ENCODE measurements around the gene SDC1.

Gene SDC1

DNA sequence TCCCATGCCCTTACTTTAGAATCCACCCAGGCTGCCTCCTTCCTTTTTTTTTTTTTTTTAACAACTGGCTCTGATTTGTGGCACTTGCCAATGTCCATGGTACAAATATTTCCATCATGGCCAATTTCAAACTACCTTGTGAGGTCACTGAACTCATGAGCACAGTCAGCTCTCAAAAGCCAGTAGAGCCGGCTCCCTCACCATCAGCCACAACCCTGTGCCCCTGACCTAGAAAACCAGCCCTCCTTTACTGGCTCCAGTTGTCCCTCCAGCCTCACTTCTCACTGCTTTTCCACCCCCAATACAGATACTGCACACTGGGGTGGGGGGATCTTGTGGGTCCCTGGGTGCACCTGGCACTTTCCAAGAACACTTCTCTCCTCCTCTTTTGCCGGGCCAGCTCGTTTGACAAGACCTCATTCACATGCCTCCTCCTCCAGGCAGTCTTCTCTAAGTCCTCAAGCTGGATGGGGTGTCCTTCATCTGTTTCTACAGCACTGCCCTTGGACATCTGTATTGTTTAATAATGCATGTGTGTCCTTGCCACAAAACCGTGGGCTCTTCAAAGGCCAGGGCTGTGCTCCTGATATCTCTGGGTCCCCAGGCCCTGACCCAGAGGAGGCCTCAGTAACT, 35.5 kb downstream of the SDC1 start:
- TF ChIP-seq CTCF (IDR thresholded peaks at IDR 0.05) = no peak
- TF ChIP-seq ZFX (IDR thresholded peaks at IDR 0.05; ENCODE audit: borderline replicate concordance) = no peak
- no peak overlapping the region for H3K27ac ChIP-seq

- H3K27ac ChIP-seq = no peak overlapping the region
Measured at GRCh38 chr2:20188851-20189250, 36.1 kb downstream of the SDC1 start.

DNA sequence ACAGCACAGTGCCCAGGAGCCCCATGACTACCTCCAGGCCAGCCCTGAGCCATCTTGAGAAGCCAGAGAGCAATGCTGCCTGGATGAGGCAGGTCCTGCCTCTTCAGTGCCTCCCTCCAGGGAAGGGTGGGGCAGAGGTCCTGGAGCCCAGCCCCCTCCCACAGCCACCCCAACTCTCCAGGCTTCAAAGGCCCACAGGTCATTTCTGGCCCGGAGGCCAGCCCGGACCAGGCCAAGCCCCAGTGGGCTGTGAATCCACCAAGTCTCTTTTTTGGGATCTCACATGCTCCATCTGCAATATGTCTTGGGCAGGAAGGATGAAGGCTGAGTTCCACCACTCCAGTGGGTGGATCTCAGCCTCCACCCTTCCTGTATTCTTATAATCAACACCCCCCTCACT, 36.7 kb downstream of the SDC1 start:
- TF ChIP-seq CTCF (IDR thresholded peaks at IDR 0.05) (no peak), ZFX (IDR thresholded peaks at IDR 0.05; ENCODE audit: borderline replicate concordance) (no peak)
- H3K27ac ChIP-seq = no peak overlapping the region

More at GRCh38 chr2:20188851-20189250, 36.1 kb downstream of the SDC1 start:
- TF ChIP-seq CTCF (IDR thresholded peaks at IDR 0.05) = no peak
- TF ChIP-seq ZFX (IDR thresholded peaks at IDR 0.05; ENCODE audit: borderline replicate concordance) = no peak

DNA sequence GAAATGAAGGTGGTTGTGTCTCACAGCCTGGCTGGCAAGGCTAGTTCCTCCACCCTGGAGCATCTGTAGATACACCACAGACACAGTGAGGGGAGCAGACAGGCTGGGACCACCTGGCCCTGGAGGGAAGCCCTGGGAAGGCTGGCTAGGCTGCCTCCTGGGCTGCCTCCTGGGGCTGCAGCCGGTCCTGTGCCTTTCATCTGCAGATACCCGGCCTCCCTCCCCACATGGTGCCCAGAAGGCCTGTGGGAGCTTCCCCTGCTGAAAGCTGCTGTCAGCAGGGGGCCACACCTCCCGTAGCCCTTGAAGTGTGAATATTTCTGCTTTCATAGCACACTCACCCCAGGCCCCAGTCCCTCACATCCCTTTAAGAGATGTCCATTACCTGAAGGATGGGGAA, 37.6 kb downstream of the SDC1 start:
- no peak overlapping the region for H3K27ac ChIP-seq
- TF ChIP-seq CTCF (IDR thresholded peaks at IDR 0.05) = no peak
- TF ChIP-seq ZFX (IDR thresholded peaks at IDR 0.05; ENCODE audit: borderline replicate concordance) = no peak

DNA sequence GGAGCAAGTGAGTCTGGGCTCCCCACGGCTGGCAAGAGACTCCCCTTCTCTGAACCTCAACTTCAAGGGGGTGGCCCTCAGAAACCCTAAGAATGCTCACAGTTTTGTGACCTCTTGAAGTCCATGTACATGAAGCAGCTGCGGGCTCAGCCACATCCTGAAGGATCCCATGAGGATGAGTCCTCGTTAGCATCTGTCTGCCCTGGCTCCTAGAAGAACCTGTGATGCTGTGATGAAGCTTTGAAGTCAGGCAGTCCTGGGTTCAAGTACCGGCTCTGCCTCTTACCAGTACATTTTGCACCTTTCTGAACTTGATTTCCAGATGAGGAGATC, 38.1 kb downstream of the SDC1 start:
- H3K27ac ChIP-seq = no peak overlapping the region
- TF ChIP-seq ZFX (IDR thresholded peaks at IDR 0.05; ENCODE audit: borderline replicate concordance) = no peak
- TF ChIP-seq CTCF (IDR thresholded peaks at IDR 0.05) = no peak

- TF ChIP-seq CTCF (IDR thresholded peaks at IDR 0.05) = no peak
- TF ChIP-seq ZFX (IDR thresholded peaks at IDR 0.05; ENCODE audit: borderline replicate concordance) = no peak
- H3K27ac ChIP-seq = no peak overlapping the region
Measured at GRCh38 chr2:20186078-20186854, 38.7 kb downstream of the SDC1 start.

Data from 22Rv1 (cell line).